ENCODE measurements around the gene SGPP2. TPM values are rescaled to one million over a fixed set of nuclear protein-coding genes. Genes with fewer than 3 reads are reported as not detected.
"Not testable (repeated sequence)": the region's sequence is repeated elsewhere in the genome, so short reads cannot be mapped to it uniquely, and the experiment has no call there.

The SGPP2 gene
- polyA plus RNA-seq, 1 donor from 2014 or later: 3.1 TPM

DNA sequence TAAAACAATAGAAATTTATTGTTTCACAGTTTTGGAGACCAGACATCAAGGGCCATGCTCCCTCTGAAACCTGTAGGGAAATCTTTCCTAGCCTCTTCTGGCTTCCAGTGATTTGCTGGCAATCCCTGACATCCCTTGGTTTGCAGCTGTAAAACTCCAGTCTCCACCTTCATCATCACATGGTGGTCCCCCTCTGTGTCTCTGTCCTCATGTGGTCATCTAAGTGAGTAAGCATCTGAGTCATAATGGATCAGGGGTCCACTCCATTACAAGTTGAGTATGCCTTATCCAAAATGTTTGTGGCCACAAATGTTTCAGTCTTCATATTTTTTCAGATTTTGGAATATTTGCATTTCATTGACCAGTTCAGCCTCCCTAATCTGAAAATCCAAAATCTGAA, 5.6 kb upstream of the SGPP2 start:
- no peak overlapping the region for H3K27ac Mint-ChIP-seq
- H3K4me3 Mint-ChIP-seq: no peak overlapping the region
- H3K4me1 Mint-ChIP-seq: peaks cover 5 to 12% (median 8%) of the 10 kb centered on the region in 3 donors
- H3K27me3 Mint-ChIP-seq: peaks cover 5% of the 10 kb centered on the region
- peaks cover 0 to 9% (median 8%) of the 10 kb centered on the region in 3 donors for H3K9me3 Mint-ChIP-seq
- H3K36me3 Mint-ChIP-seq: no peaks in the 10 kb centered on the region

- H3K4me3 Mint-ChIP-seq: peak overlapping the region in 1 of 4 donors; percentile 5
These were observed 3.8 kb upstream of the SGPP2 start for GRCh38 chr2:222420508-222420907.

DNA sequence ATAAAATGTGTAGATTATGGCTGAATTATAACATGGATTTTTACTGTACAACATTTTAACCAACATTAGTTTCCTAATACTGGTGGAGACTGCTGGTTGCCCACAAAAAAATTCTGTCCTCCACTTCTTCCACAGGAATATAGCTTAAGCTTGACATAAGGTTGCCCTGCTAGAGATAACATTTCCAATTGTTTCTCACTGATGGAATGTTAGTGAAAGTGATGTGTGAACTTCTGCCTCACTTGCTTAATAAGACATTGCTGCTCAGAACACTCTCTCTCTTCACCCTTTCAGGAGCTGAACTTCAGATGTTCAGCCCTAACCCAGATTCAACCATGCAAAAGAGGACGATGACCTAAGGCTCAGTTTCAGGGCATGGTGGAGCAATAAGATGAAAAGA, 2.7 kb upstream of the SGPP2 start:
- Mint-ChIP-seq H3K36me3 (no peaks in the 10 kb centered on the region), H3K9me3 (no peaks in the 10 kb centered on the region), H3K27me3 (peaks cover 6% of the 10 kb centered on the region), H3K27ac (no peak overlapping the region), H3K4me3 (peak overlapping the region in 1 of 4 donors; percentile 48), H3K4me1 (peaks cover 22 to 26% (median 23%) of the 10 kb centered on the region in 3 donors)

More at GRCh38 chr2:222420508-222420907, 3.8 kb upstream of the SGPP2 start:
- peaks cover 13 to 16% (median 13%) of the 10 kb centered on the region in 3 donors for H3K4me1 Mint-ChIP-seq
- no peak overlapping the region for H3K27ac Mint-ChIP-seq
- H3K9me3 Mint-ChIP-seq: no peaks in the 10 kb centered on the region
- H3K36me3 Mint-ChIP-seq: no peaks in the 10 kb centered on the region
- H3K27me3 Mint-ChIP-seq: peaks cover 6% of the 10 kb centered on the region

- Mint-ChIP-seq H3K36me3 (no peaks in the 10 kb centered on the region), H3K9me3 (no peaks in the 10 kb centered on the region), H3K27me3 (peaks cover 6% of the 10 kb centered on the region), H3K27ac (peak overlapping the region in 2 of 3 donors; percentile 91 to 93), H3K4me3 (peak overlapping the region; percentile 93 to 99 (median 96)), H3K4me1 (peaks cover 36 to 40% (median 36%) of the 10 kb centered on the region in 3 donors)
These were observed 1.2 kb upstream of the SGPP2 start for GRCh38 chr2:222423186-222423585.

DNA sequence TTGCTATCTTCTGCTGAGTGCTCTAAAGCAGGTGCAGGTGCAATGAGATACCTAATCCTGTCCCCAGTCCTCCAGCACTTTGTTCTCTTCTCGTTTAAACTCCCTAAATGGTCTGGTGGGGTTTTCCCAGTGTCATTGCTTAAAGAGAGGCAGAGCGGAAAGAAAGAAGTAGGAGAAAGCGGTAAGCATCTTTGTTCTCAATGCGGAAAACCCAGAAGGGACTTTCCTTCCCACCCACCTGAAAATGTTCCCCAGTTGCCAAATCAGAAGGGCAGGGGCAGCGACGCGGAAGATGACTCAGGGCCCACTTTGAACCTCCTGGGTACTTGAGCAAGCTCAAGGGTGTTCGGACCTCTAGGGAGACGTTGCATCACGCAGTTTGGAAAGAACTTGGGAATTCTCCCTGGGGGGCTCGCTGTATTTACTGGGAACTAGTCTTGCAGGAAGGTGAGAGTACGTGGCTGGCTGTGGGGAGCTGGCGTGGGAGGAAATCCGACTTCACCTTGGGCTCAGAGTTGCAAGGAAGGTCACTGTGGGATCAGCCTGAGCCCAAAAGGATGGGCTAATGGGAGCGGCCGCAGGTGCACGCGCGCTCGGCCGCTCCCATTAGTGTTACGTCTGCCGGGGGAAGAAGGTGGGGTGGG, 589 bp upstream of the SGPP2 start:
- Mint-ChIP-seq H3K27me3 (peaks cover 6% of the 10 kb centered on the region), H3K36me3 (no peaks in the 10 kb centered on the region), H3K4me1 (peaks cover 37 to 41% (median 39%) of the 10 kb centered on the region in 3 donors), H3K27ac (peak overlapping the region; percentile 40 to 93 (median 91)), H3K4me3 (peak overlapping the region; percentile 93 to 99 (median 96)), H3K9me3 (no peaks in the 10 kb centered on the region)

DNA sequence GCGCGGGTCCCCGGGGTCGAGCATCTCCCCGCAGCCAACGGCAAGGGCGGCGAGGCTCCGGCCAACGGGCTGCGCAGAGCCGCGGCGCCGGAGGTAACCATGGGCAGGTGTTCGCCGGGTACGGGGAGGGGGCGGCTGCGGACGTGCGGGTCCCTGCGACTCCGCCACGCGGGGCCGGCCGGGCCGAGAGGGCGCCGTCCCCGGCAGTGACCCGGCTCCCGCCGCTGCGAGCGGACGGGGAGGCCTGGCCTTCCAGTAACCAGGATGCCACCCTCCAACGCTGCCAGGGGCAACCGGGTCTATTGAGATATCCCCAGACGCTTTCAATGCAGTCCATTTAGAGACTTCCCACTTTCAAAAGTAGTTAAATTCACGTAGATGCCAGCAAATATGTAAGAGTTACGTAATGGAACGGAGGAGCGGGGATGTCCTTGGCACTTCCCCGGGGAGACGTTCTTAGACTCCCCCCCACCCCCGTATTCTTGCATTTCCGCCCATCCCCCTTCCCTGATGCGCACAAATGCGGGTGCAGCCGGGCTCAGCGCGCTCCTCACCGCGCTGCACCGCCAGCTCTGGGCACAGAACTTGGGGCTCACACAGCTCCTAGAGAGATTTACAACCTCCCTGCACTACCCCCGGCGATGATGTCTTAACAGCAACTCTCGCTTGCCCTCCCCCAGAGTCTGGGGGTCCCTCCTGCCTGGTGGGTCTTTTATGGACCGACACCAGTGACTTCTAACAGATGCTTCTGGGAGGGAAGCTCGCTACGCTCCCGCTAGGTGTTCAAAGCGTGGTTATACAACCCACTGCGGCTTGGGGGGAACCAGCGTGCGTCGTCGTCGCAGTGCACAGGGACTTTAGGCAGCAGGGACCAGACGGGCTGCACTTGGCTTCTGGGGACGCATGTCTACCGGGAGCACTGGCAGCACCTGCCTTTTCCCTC, 657 bp downstream of the SGPP2 start:
- H3K4me1 Mint-ChIP-seq: peaks cover 38 to 45% (median 39%) of the 10 kb centered on the region in 3 donors
- H3K9me3 Mint-ChIP-seq: no peaks in the 10 kb centered on the region
- H3K27ac Mint-ChIP-seq: peak overlapping the region; percentile 88 to 95 (median 92)
- H3K27me3 Mint-ChIP-seq: peaks cover 6% of the 10 kb centered on the region
- peak overlapping the region; percentile 91 to 98 (median 95) for H3K4me3 Mint-ChIP-seq
- H3K36me3 Mint-ChIP-seq: no peaks in the 10 kb centered on the region

- Mint-ChIP-seq H3K27ac (peak overlapping the region; percentile 80 to 92 (median 83)), H3K4me1 (peaks cover 42 to 50% (median 45%) of the 10 kb centered on the region in 3 donors), H3K9me3 (no peaks in the 10 kb centered on the region), H3K4me3 (peak overlapping the region; percentile 62 to 91 (median 84)), H3K27me3 (peaks cover 6% of the 10 kb centered on the region), H3K36me3 (no peaks in the 10 kb centered on the region)
These were observed 3.4 kb downstream of the SGPP2 start for GRCh38 chr2:222427646-222428301.

DNA sequence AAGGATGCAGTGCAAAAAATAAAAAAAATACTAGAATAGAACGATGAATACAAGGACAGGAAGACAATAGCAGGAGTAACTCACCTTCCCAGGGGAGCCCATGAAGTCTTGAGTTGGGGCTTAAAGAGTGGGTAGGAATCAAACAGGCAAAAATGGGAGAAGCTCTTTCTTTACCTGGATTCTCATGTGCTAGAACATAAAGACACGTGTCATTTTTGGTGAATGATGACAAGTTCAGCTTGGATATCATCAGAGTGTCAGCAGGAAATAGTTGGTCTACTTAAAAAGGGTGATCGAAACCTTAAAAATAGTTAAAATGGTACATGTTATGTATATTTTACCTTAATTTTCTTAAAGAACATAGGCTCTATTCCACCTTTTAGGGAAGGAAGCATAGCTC, 5.7 kb downstream of the SGPP2 start:
- H3K4me1 Mint-ChIP-seq: peaks cover 46 to 53% (median 50%) of the 10 kb centered on the region in 3 donors

DNA sequence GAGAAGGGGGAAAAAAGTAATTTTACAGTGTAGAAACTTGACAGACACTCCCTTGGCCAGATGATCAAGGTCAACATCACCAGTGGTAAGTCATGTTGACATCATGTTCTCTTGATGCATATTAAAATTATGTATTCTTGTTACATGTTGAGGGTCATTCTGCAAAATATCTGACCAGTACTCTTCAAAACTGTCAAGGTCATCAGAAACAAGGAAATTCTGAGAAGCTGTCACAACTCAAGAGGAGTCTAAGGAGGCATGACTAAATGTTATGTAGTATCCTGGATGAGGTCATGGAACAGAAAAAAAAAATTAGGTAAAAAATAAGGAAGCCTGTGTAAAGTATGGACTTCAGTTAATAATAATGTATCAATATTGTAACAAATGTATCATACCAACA, 6.3 kb downstream of the SGPP2 start:
- H3K4me3 Mint-ChIP-seq: no peak overlapping the region
- H3K36me3 Mint-ChIP-seq: no peaks in the 10 kb centered on the region
- no peaks in the 10 kb centered on the region for H3K27me3 Mint-ChIP-seq
- no peak overlapping the region for H3K27ac Mint-ChIP-seq
- H3K9me3 Mint-ChIP-seq: no peaks in the 10 kb centered on the region
- H3K4me1 Mint-ChIP-seq: peaks cover 40 to 51% (median 48%) of the 10 kb centered on the region in 3 donors

More for the DNA sequence above, 5.7 kb downstream of the SGPP2 start:
- Mint-ChIP-seq H3K27me3 (no peaks in the 10 kb centered on the region), H3K27ac (peak overlapping the region in 1 of 3 donors; percentile 21), H3K36me3 (no peaks in the 10 kb centered on the region), H3K9me3 (no peaks in the 10 kb centered on the region), H3K4me3 (no peak overlapping the region)

DNA sequence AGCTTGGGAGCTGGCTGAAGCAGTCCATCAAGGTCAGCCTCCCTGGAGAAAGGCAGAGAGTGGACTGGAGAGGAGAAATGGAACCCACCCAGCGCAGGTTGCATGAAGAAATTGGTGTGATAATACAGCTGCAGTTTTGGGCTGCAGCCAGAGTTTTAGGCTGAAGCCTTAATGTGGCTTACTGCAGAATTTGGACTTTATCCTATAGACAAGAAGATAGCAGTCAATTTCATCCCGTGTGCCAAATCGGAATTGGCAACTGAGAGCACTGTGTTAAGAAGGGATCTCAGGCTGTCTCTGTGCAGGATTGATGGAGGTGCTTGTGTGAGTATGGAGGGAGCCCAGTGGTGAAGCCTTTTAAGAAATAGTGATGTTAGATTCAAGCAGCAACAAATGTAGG, 7.5 kb downstream of the SGPP2 start:
- H3K4me3 Mint-ChIP-seq: peak overlapping the region in 1 of 4 donors; percentile 34
- no peaks in the 10 kb centered on the region for H3K36me3 Mint-ChIP-seq
- peak overlapping the region in 1 of 3 donors; percentile 65 for H3K27ac Mint-ChIP-seq
- no peaks in the 10 kb centered on the region for H3K27me3 Mint-ChIP-seq
- peaks cover 30 to 41% (median 38%) of the 10 kb centered on the region in 3 donors for H3K4me1 Mint-ChIP-seq
- no peaks in the 10 kb centered on the region for H3K9me3 Mint-ChIP-seq

GRCh38 chr2:222433332-222434173, 9.2 kb downstream of the SGPP2 start:
- peak overlapping the region in 2 of 3 donors; percentile 16 to 48 for H3K27ac Mint-ChIP-seq
- H3K4me1 Mint-ChIP-seq: peaks cover 16 to 27% (median 25%) of the 10 kb centered on the region in 3 donors
- H3K9me3 Mint-ChIP-seq: no peaks in the 10 kb centered on the region
- H3K4me3 Mint-ChIP-seq: peak overlapping the region; percentile 5 to 80 (median 50)
- H3K36me3 Mint-ChIP-seq: no peaks in the 10 kb centered on the region
- H3K27me3 Mint-ChIP-seq: no peaks in the 10 kb centered on the region

- peaks cover 16 to 27% (median 25%) of the 10 kb centered on the region in 3 donors for H3K4me1 Mint-ChIP-seq
- H3K4me3 Mint-ChIP-seq: peak overlapping the region; percentile 5 to 80 (median 44)
- H3K27me3 Mint-ChIP-seq: no peaks in the 10 kb centered on the region
- no peaks in the 10 kb centered on the region for H3K9me3 Mint-ChIP-seq
- H3K36me3 Mint-ChIP-seq: no peaks in the 10 kb centered on the region
- peak overlapping the region in 1 of 3 donors; percentile 16 for H3K27ac Mint-ChIP-seq
These were observed 9.9 kb downstream of the SGPP2 start for GRCh38 chr2:222434204-222434603.

GRCh38 chr2:222435400-222436039, 11.2 kb downstream of the SGPP2 start:
- not testable (repeated sequence) for H3K4me3 Mint-ChIP-seq, H3K9me3 Mint-ChIP-seq, H3K36me3 Mint-ChIP-seq, H3K27ac Mint-ChIP-seq, H3K27me3 Mint-ChIP-seq
- H3K4me1 Mint-ChIP-seq: peaks cover 16 to 24% (median 24%) of the 10 kb centered on the region in 3 donors
